Prostate gland (tissue), 2 donors: ENCODE measurements around the gene SLCO4A1. TPM values are rescaled to one million over a fixed set of nuclear protein-coding genes. Genes with fewer than 3 reads are reported as not detected.

Source experiments
- DNase-seq: peaks from one replicate; pipeline ENCODE4 v3.0.0-alpha.2; 2019; ENCODE audit warnings: low spot score
- H3K27ac ChIP-seq, 2 donors: fragments of 200-600 bp; sonication (generic); 2 replicates each; pipeline ENCODE4 v1.5.1; 2017 to 2019
- H3K27me3 ChIP-seq: fragments of 200-600 bp; sonication (generic); replicated peaks from 2 replicates; pipeline ENCODE4 v1.5.1; 2019; ENCODE audit not compliant: insufficient read depth
- H3K36me3 ChIP-seq, 2 donors: fragments of 200-600 bp; sonication (generic); 1 replicate in 1 of 2; 2 replicates in 1 of 2; pipeline versions ENCODE4 v1.5.1 to v1.8.1; 2017 to 2019
- H3K4me1 ChIP-seq: fragments of 200-600 bp; sonication (generic); replicated peaks from 2 replicates; pipeline ENCODE4 v1.5.1; 2019
- H3K4me3 ChIP-seq, 2 donors: fragments of 200-600 bp; sonication (generic); 2 replicates each; pipeline ENCODE4 v1.5.1; 2017 to 2019
- H3K9me3 ChIP-seq: fragments of 200-600 bp; sonication (generic); 2 replicates; pipeline ENCODE4 v1.5.1; 2017
- POLR2A ChIP-seq: fragments of 450-650 bp; IDR thresholded peaks from one replicate; pipeline ENCODE4 v1.6.1; 2016; ENCODE audit warnings: antibody characterized with exemption, mild to moderate bottlenecking
- POLR2AphosphoS5 ChIP-seq: sonication (generic); formaldehyde crosslinking; IDR thresholded peaks from one replicate; pipeline ENCODE4 v1.6.1; 2017; ENCODE audit warnings: antibody characterized with exemption
- WGBS: methylation state at CpG from one replicate; pipeline ENCODE4 v1.1.5; 2018; 5-methylcytosine and 5-hydroxymethylcytosine counted together
- intact Hi-C: fragments of 100-400 bp; cut with DNase I; formaldehyde crosslinking; loops from one replicate; pipeline ENCODE4 v1.14.2; 2022
- total RNA-seq, 2 donors: library from RNA; depleted of rRNA; stranded (reverse); fragments of >200 nt; gene quantifications; one replicate each; pipeline ENCODE4 v1.1.0, GENCODE V29; 2016
- TF ChIP-seq, protein P1 (sequence below), 4 experiments: fragments of 200-600 bp in 2 of 4; fragments of 450-650 bp in 2 of 4; sonication (generic) in 2 of 4; IDR thresholded peaks; 1 replicate in 3 of 4; 2 replicates in 1 of 4; pipeline ENCODE4 v1.5.1; 2016 to 2019; ENCODE audit warnings: antibody characterized with exemption in 4 of 4, mild to moderate bottlenecking in 2 of 4, moderate library complexity in 2 of 4

SLCO4A1 gene
- total RNA-seq, 2 donors from 2014 or later = 4.5 to 12.3 TPM

DNA sequence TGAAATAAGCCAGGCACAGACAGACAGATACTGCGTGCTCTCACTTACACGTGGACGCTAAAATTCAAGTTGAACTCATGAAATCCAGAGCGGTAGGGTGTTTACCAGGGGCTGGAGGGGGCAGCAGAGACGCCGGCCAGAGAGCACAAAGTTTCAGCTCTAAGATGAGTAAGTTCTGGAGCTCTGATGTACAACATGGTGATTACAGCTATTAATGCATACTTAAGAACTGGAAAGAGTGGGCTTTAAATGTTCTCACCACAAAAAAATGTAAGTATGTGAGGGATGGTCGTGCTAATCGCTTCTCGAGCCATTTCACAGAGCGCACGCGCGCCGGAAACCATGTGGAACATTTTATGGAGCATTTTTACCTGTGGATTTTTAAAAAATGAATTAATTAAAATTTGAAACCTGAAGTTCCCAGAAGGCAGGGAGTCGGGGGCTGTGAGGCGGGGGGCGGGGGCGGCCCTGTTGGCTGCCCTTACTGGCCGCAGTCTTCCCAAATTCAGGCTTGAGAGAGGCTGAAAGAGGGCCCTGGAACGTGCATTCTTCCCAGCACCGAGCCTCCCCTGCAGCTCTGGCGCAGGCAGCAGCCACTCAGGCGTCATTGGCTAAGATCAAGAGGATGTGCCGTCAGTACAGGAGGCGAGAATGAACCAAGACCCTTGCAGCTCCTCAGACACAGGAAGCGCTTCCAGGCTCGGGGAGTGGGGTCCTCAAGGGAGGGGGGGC is 8.5 kb upstream of the SLCO4A1 start:
- Histone ChIP-seq H3K36me3 (no peaks in the 10 kb centered on the region), H3K4me1 (no peaks in the 10 kb centered on the region), H3K9me3 (no peaks in the 10 kb centered on the region), H3K4me3 (no peak overlapping the region), H3K27ac (no peak overlapping the region), H3K27me3 (peaks cover 2% of the 10 kb centered on the region)
- TF ChIP-seq POLR2A = no peak
- no peak for TF ChIP-seq POLR2AphosphoS5
- TF ChIP-seq, protein P1, sequence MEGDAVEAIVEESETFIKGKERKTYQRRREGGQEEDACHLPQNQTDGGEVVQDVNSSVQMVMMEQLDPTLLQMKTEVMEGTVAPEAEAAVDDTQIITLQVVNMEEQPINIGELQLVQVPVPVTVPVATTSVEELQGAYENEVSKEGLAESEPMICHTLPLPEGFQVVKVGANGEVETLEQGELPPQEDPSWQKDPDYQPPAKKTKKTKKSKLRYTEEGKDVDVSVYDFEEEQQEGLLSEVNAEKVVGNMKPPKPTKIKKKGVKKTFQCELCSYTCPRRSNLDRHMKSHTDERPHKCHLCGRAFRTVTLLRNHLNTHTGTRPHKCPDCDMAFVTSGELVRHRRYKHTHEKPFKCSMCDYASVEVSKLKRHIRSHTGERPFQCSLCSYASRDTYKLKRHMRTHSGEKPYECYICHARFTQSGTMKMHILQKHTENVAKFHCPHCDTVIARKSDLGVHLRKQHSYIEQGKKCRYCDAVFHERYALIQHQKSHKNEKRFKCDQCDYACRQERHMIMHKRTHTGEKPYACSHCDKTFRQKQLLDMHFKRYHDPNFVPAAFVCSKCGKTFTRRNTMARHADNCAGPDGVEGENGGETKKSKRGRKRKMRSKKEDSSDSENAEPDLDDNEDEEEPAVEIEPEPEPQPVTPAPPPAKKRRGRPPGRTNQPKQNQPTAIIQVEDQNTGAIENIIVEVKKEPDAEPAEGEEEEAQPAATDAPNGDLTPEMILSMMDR (IDR thresholded peaks at IDR 0.05) = no peak
- 72% methylated on average over 27 of the region's 27 CpGs for WGBS
- intact Hi-C loops = no loop called here
- no peak for DNase-seq

DNA sequence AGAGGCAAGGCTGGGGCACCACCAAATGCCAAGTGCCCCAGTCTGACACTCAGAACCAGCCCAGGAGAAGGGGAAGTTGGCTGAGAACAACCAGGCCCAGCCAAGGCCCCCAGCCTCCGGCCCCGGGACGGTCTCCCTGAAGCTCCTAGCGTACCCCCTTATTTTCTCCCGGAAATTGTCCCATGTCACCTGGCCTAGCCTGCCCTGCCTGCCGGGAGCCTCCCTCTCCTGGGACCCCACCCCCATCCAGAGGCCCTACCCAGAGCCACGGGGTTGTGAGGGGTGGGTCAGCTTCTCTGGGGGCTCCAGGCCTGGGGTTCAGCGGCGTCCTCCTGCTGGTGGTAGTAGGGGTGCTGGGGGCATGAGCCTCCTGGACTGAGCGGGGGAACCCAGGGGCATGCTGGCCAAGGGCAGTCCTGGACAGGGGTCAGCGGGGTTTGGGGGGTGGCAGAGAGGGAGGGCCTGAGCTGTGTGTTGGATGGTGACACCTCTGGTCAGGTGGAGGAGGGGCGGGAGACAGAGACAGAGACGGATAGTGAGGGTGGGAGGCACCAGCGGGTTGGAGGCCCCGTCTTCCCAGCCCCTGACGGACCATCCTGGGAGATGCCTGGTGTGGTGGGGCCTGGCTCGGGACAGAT is 7.9 kb upstream of the SLCO4A1 start:
- H3K27me3 ChIP-seq = peaks cover 2% of the 10 kb centered on the region
- intact Hi-C loops = no loop called here
- WGBS = 86% methylated on average over 16 of the region's 17 CpGs
- H3K9me3 ChIP-seq = no peaks in the 10 kb centered on the region
- TF ChIP-seq POLR2A (no peak), POLR2AphosphoS5 (no peak)
- TF ChIP-seq, protein P1 (IDR thresholded peaks at IDR 0.05) = no peak
- H3K36me3 ChIP-seq = no peaks in the 10 kb centered on the region
- no peak overlapping the region for H3K4me3 ChIP-seq
- no peaks in the 10 kb centered on the region for H3K4me1 ChIP-seq
- no peak overlapping the region for H3K27ac ChIP-seq
- no peak for DNase-seq

DNA sequence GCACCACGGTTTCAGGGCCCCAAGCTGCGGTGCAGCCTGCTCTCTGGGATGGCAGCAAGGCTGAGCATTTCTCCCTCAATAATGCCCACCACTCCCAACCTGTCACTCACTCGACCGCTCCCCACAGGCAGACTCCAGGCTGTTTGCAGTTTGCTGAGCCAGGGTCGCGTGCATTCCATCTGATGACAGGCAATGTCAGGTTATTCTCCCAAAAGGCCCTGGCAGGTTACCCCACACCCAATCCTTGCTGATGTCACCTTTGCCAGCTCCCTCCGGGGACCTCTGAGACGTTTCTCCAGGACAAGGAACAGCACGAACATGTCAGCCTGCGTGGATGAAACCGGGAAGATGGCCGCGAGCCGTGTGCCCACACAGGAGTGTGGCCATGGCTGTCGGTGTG is 7.1 kb upstream of the SLCO4A1 start:
- no peak overlapping the region for H3K4me3 ChIP-seq
- WGBS = 85% methylated on average over 15 of the region's 15 CpGs

DNA sequence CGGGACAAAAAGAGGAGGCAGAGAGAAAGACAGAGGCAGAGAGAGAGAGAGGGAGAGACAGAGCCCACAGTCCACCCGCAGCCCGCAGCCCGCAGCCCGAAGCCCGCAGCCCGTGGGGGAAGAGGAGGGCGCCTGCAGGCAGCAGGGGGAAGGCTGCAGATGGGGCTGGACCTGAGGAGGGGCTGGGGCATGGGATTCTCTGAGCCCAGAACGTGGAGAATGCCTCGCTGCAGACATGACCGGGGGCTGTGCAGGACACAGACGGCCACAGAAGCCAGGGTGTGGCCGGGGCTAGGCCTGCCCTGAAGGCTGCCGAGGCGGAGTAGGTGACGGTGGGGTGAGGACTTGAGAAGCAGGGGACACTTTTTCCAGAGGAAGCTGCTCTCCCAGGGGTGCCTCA is 6.5 kb upstream of the SLCO4A1 start:
- intact Hi-C loops = no loop called here
- peaks cover 2% of the 10 kb centered on the region for H3K27me3 ChIP-seq
- no peaks in the 10 kb centered on the region for H3K36me3 ChIP-seq
- no peaks in the 10 kb centered on the region for H3K9me3 ChIP-seq
- TF ChIP-seq, protein P1 (IDR thresholded peaks at IDR 0.05) = no peak
- TF ChIP-seq POLR2A (no peak), POLR2AphosphoS5 (no peak)
- no peak overlapping the region for H3K4me3 ChIP-seq
- H3K27ac ChIP-seq = no peak overlapping the region
- WGBS = 72% methylated on average over 16 of the region's 16 CpGs
- no peaks in the 10 kb centered on the region for H3K4me1 ChIP-seq
- no peak for DNase-seq

More for the DNA sequence above, 7.1 kb upstream of the SLCO4A1 start:
- no peaks in the 10 kb centered on the region for H3K36me3 ChIP-seq
- no peaks in the 10 kb centered on the region for H3K9me3 ChIP-seq
- no peak for DNase-seq
- no peak overlapping the region for H3K27ac ChIP-seq
- peaks cover 2% of the 10 kb centered on the region for H3K27me3 ChIP-seq
- intact Hi-C loops = no loop called here
- TF ChIP-seq, protein P1 (IDR thresholded peaks at IDR 0.05) = no peak
- TF ChIP-seq POLR2A = no peak
- no peak for TF ChIP-seq POLR2AphosphoS5
- H3K4me1 ChIP-seq = no peaks in the 10 kb centered on the region

DNA sequence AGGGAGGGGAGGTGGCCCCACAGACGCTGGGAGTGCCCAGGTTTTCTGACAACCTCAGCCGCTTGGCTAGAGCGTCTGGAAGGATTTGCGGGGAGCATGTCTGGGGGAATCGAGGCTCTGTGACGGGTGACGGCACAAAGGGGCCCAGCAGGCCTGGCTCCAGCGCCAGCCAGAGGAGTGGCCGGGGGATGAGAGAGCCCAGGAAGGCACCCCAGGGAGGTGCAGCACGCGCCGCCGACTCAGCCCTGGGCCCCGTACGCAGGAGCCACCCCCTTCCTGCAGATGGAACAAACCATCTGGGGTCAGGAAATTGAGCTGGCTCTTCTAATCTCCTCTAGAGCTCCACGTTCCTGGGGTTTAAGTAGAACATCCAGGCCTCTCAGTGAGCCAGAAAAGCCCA is 5.9 kb upstream of the SLCO4A1 start:
- no peak for DNase-seq
- H3K4me3 ChIP-seq = no peak overlapping the region
- H3K27ac ChIP-seq = no peak overlapping the region
- no peaks in the 10 kb centered on the region for H3K9me3 ChIP-seq
- 70% methylated on average over 16 of the region's 16 CpGs for WGBS
- no peaks in the 10 kb centered on the region for H3K36me3 ChIP-seq
- TF ChIP-seq POLR2AphosphoS5 (no peak), POLR2A (no peak)
- TF ChIP-seq, protein P1 (IDR thresholded peaks at IDR 0.05) = no peak
- no peaks in the 10 kb centered on the region for H3K4me1 ChIP-seq
- peaks cover 2% of the 10 kb centered on the region for H3K27me3 ChIP-seq
- intact Hi-C loops = no loop called here
